Naive B cell (primary cell): ENCODE measurements around the gene ANKRD24. TPM values are rescaled to one million over a fixed set of nuclear protein-coding genes. Genes with fewer than 3 reads are reported as not detected.
"Not testable (repeated sequence)": the region's sequence is repeated elsewhere in the genome, so short reads cannot be mapped to it uniquely, and the experiment has no call there.

Source experiments
- ATAC-seq, 2 donors: fragments of 150-1000 bp; cut with Tn5 transposase; 2 replicates each; pipeline ENCODE4 v1.10.0; 2021; ENCODE audit warnings: low read depth in 2 of 2, mild to moderate bottlenecking in 2 of 2, moderate library complexity in 2 of 2
- DNase-seq: peaks from one replicate; pipeline ENCODE4 v3.0.0; 2022
- H3K27ac Mint-ChIP-seq, 6 donors: one replicate each; pipeline ENCODE4 v1.8.0; 2020 to 2022; ENCODE audit warnings: mild to moderate bottlenecking in 6 of 6, mixed read lengths in 6 of 6, moderate library complexity in 5 of 6, inconsistent platforms in 2 of 6
- H3K27me3 Mint-ChIP-seq, 3 donors: one replicate each; pipeline ENCODE4 v1.8.0; 2021 to 2022; ENCODE audit warnings: mixed read lengths in 3 of 3, mild to moderate bottlenecking in 1 of 3
- H3K36me3 Mint-ChIP-seq, 2 donors: one replicate each; pipeline ENCODE4 v1.8.0; 2020 to 2022; ENCODE audit warnings: mixed read lengths in 2 of 2, inconsistent platforms in 1 of 2, mild to moderate bottlenecking in 1 of 2
- H3K4me1 Mint-ChIP-seq, 3 donors: one replicate each; pipeline ENCODE4 v1.8.0; 2020 to 2022; ENCODE audit warnings: mixed read lengths in 3 of 3, inconsistent platforms in 1 of 3, mild to moderate bottlenecking in 1 of 3, moderate library complexity in 1 of 3
- H3K4me3 Mint-ChIP-seq, 8 donors: one replicate each; pipeline ENCODE4 v1.8.0; 2020 to 2022; ENCODE audit warnings: mild to moderate bottlenecking in 8 of 8, mixed read lengths in 8 of 8, moderate library complexity in 8 of 8, inconsistent platforms in 2 of 8
- H3K9me3 Mint-ChIP-seq, 7 donors: one replicate each; pipeline ENCODE4 v1.8.0; 2020 to 2022; ENCODE audit warnings: mixed read lengths in 7 of 7, mild to moderate bottlenecking in 5 of 7, inconsistent platforms in 2 of 7, moderate library complexity in 1 of 7
- polyA plus RNA-seq, 6 donors: library from polyadenylated mRNA; unstranded; fragments of 300-500 nt; fragmentation: Illumina TruSeq; gene quantifications; one replicate each; pipeline ENCODE4 v1.2.3, GENCODE V29; 2021; ENCODE audit warnings: low read depth in 6 of 6

Gene ANKRD24
- 1 to 10 TPM in 1 of 6 donors, under 1 TPM in 2, not detected in 3; 0.17 to 1.4 (median 0.43) TPM for polyA plus RNA-seq

GRCh38 chr19:4182084-4182810 lies at the start of gene ANKRD24, which contains the start of gene SIRT6:
ANKRD24 (plus strand) TSS chr19:4182689; CDS start chr19:4186426, 3,737 bp downstream.
SIRT6 (minus strand) TSS chr19:4182563; CDS start chr19:4182539, 24 bp downstream.
- Mint-ChIP-seq H3K4me1 (peaks cover 42 to 57% (median 50%) of the 10 kb centered on the region in 3 donors), H3K27ac (peak within 1 kb of the TSS; percentile 96 to 99 (median 98)), H3K27me3 (peaks cover 0 to 14% (median 9%) of the 10 kb centered on the region in 3 donors), H3K36me3 (peaks cover 0 to 14% of the 10 kb centered on the region in 2 donors), H3K4me3 (peak within 1 kb of the TSS; percentile 95 to 99 (median 98)), H3K9me3 (no peaks in the 10 kb centered on the region)
- ATAC-seq (peak; percentile 87 to 90), DNase-seq (peak; percentile 95)

- DNase-seq (no peak), ATAC-seq (no peak)
- Mint-ChIP-seq H3K36me3 (no peaks in the 10 kb centered on the region), H3K9me3 (no peaks in the 10 kb centered on the region), H3K27ac (no peak overlapping the region), H3K4me1 (peaks cover under 1 to 3% (median 2%) of the 10 kb centered on the region in 3 donors), H3K4me3 (no peak overlapping the region), H3K27me3 (peaks cover 8 to 16% (median 8%) of the 10 kb centered on the region in 3 donors)
These were observed 48.1 kb upstream of the ANKRD24 start for GRCh38 chr19:4134351-4134750.

GRCh38 chr19:4135386-4135785 lies 47.1 kb upstream of the ANKRD24 start:
- H3K9me3 Mint-ChIP-seq, H3K27ac Mint-ChIP-seq, H3K4me3 Mint-ChIP-seq, ATAC-seq, DNase-seq, H3K36me3 Mint-ChIP-seq: not testable (repeated sequence)
- H3K27me3 Mint-ChIP-seq = peaks cover 8 to 14% (median 8%) of the 10 kb centered on the region in 3 donors
- H3K4me1 Mint-ChIP-seq = peaks cover 8 to 13% (median 11%) of the 10 kb centered on the region in 3 donors

GRCh38 chr19:4136680-4137088 lies 45.8 kb upstream of the ANKRD24 start:
- Mint-ChIP-seq H3K9me3 (no peaks in the 10 kb centered on the region), H3K36me3 (no peaks in the 10 kb centered on the region), H3K4me1 (peaks cover 8 to 16% (median 14%) of the 10 kb centered on the region in 3 donors), H3K27me3 (peaks cover 0 to 5% (median 0%) of the 10 kb centered on the region in 3 donors), H3K4me3 (no peak overlapping the region), H3K27ac (no peak overlapping the region)
- ATAC-seq = no peak
- DNase-seq = no peak

- no peak for DNase-seq
- H3K27ac Mint-ChIP-seq = no peak overlapping the region
- H3K4me1 Mint-ChIP-seq = peaks cover 8 to 16% (median 14%) of the 10 kb centered on the region in 3 donors
- no peaks in the 10 kb centered on the region for H3K36me3 Mint-ChIP-seq
- peaks cover 0 to 8% (median 0%) of the 10 kb centered on the region in 3 donors for H3K27me3 Mint-ChIP-seq
- H3K9me3 Mint-ChIP-seq = no peaks in the 10 kb centered on the region
- ATAC-seq = no peak
- no peak overlapping the region for H3K4me3 Mint-ChIP-seq
These were observed 44.0 kb upstream of the ANKRD24 start for GRCh38 chr19:4138445-4138844.

GRCh38 chr19:4139614-4140236 lies 42.8 kb upstream of the ANKRD24 start:
- Mint-ChIP-seq H3K9me3 (no peaks in the 10 kb centered on the region), H3K4me1 (peaks cover 8 to 16% (median 14%) of the 10 kb centered on the region in 3 donors), H3K27ac (peak overlapping the region in 2 of 6 donors; percentile 6 to 20), H3K27me3 (peaks cover 0 to 18% (median 4%) of the 10 kb centered on the region in 3 donors), H3K4me3 (peak overlapping the region in 4 of 8 donors; percentile 4 to 38 (median 25)), H3K36me3 (no peaks in the 10 kb centered on the region)
- ATAC-seq = peak; percentile 88 to 89
- peak; percentile 75 for DNase-seq

GRCh38 chr19:4140237-4140711 lies 42.2 kb upstream of the ANKRD24 start:
- Mint-ChIP-seq H3K9me3 (no peaks in the 10 kb centered on the region), H3K4me3 (no peak overlapping the region), H3K27ac (peak overlapping the region in 1 of 6 donors; percentile 82), H3K36me3 (no peaks in the 10 kb centered on the region), H3K27me3 (peaks cover 0 to 20% (median 4%) of the 10 kb centered on the region in 3 donors), H3K4me1 (peaks cover 8 to 16% (median 14%) of the 10 kb centered on the region in 3 donors)
- DNase-seq (no peak), ATAC-seq (peak; percentile 80 to 82)

GRCh38 chr19:4142916-4143315 lies 39.6 kb upstream of the ANKRD24 start:
- not testable (repeated sequence) for H3K36me3 Mint-ChIP-seq, H3K4me3 Mint-ChIP-seq, ATAC-seq, H3K27ac Mint-ChIP-seq, DNase-seq, H3K9me3 Mint-ChIP-seq
- Mint-ChIP-seq H3K27me3 (peaks cover 4 to 38% (median 9%) of the 10 kb centered on the region in 3 donors), H3K4me1 (peaks cover 8 to 16% (median 14%) of the 10 kb centered on the region in 3 donors)

- Mint-ChIP-seq H3K9me3 (peaks cover 0 to 1% (median 0%) of the 10 kb centered on the region in 7 donors), H3K4me1 (peaks cover 2 to 9% (median 9%) of the 10 kb centered on the region in 3 donors), H3K27ac (peak overlapping the region in 1 of 6 donors; percentile 6), H3K4me3 (peak overlapping the region in 1 of 8 donors; percentile 42), H3K36me3 (no peaks in the 10 kb centered on the region), H3K27me3 (peaks cover 4 to 46% (median 14%) of the 10 kb centered on the region in 3 donors)
- no peak for ATAC-seq
- no peak for DNase-seq
These were observed 37.7 kb upstream of the ANKRD24 start for GRCh38 chr19:4144666-4145249.

- DNase-seq (no peak), ATAC-seq (no peak)
- no peak overlapping the region for H3K27ac Mint-ChIP-seq
- no peak overlapping the region for H3K4me3 Mint-ChIP-seq
- H3K27me3 Mint-ChIP-seq = peaks cover under 1 to 62% (median 33%) of the 10 kb centered on the region in 3 donors
- peaks cover 0 to 9% of the 10 kb centered on the region in 2 donors for H3K36me3 Mint-ChIP-seq
- no peaks in the 10 kb centered on the region for H3K4me1 Mint-ChIP-seq
- H3K9me3 Mint-ChIP-seq = peaks cover 0 to 1% (median 0%) of the 10 kb centered on the region in 7 donors
These were observed 32.8 kb upstream of the ANKRD24 start for GRCh38 chr19:4149518-4150288.

- no peak overlapping the region for H3K4me3 Mint-ChIP-seq
- no peak for DNase-seq
- no peak overlapping the region for H3K27ac Mint-ChIP-seq
- ATAC-seq = no peak
- H3K36me3 Mint-ChIP-seq = peaks cover 0 to 9% of the 10 kb centered on the region in 2 donors
- no peaks in the 10 kb centered on the region for H3K4me1 Mint-ChIP-seq
- peaks cover 0 to 1% (median 0%) of the 10 kb centered on the region in 7 donors for H3K9me3 Mint-ChIP-seq
- H3K27me3 Mint-ChIP-seq = peaks cover 0 to 59% (median 24%) of the 10 kb centered on the region in 3 donors
These were observed 30.9 kb upstream of the ANKRD24 start for GRCh38 chr19:4151623-4152022.

GRCh38 chr19:4152241-4152998 lies 30.1 kb upstream of the ANKRD24 start:
- no peak overlapping the region for H3K4me3 Mint-ChIP-seq
- ATAC-seq = no peak

More at GRCh38 chr19:4152241-4152998, 30.1 kb upstream of the ANKRD24 start:
- Mint-ChIP-seq H3K36me3 (peaks cover 0 to 9% of the 10 kb centered on the region in 2 donors), H3K4me1 (no peaks in the 10 kb centered on the region), H3K27me3 (peaks cover 0 to 56% (median 24%) of the 10 kb centered on the region in 3 donors), H3K27ac (peak overlapping the region in 1 of 6 donors; percentile 7), H3K9me3 (peaks cover 0 to 1% (median 0%) of the 10 kb centered on the region in 7 donors)
- DNase-seq = no peak
